Left ventricle myocardium inferior (tissue), 1 donor: ENCODE results near the gene ERI3. TPM values are rescaled to one million over a fixed set of nuclear protein-coding genes. Genes with fewer than 3 reads are reported as not detected.

Source experiments
- DNase-seq: peaks from one replicate; pipeline ENCODE4 v3.0.0-alpha.2; 2020
- H3K27ac ChIP-seq: fragments of 200-600 bp; replicated peaks from 2 replicates; pipeline ENCODE4 v1.8.0; 2021
- H3K27me3 ChIP-seq: fragments of 200-600 bp; 2 replicates; pipeline ENCODE4 v1.8.0; 2021; ENCODE audit warnings: low read depth
- H3K36me3 ChIP-seq: fragments of 200-600 bp; 2 replicates; pipeline ENCODE4 v1.8.0; 2021
- H3K4me1 ChIP-seq: fragments of 200-600 bp; 2 replicates; pipeline ENCODE4 v1.8.0; 2021
- H3K4me3 ChIP-seq: fragments of 200-600 bp; 2 replicates; pipeline ENCODE4 v1.8.0; 2021; ENCODE audit warnings: mild to moderate bottlenecking, moderate library complexity
- H3K9me3 ChIP-seq: fragments of 200-600 bp; replicated peaks from 2 replicates; pipeline ENCODE4 v1.8.0; 2021
- CTCF ChIP-seq: fragments of 200-600 bp; IDR thresholded peaks from 2 replicates; pipeline ENCODE4 v1.8.0; 2021; ENCODE audit warnings: antibody characterized with exemption, mild to moderate bottlenecking, borderline replicate concordance
- intact Hi-C: fragments of 100-400 bp; cut with micrococcal nuclease; formaldehyde crosslinking; loops from one replicate; pipeline ENCODE4 v1.11.0; 2022
- total RNA-seq: library from RNA; stranded (reverse); fragmentation: NEBNext Ultra II Directional; extraction: Animal tissue kit (Norgen Biotek cat#: 25700); gene quantifications from one replicate; pipeline ENCODE4 v1.2.1, GENCODE V29; 2021
- donor health status: DM: no; HTN: yes; CAD: no; lungs with severe emphysema.

Gene ERI3
- total RNA-seq, 1 donor from 2014 or later = 50.4 TPM

GRCh38 chr1:44367944-44368343 is 12.9 kb upstream of the ERI3 start:
- no peak for TF ChIP-seq CTCF
- no peak overlapping the region for H3K4me3 ChIP-seq
- no peak for DNase-seq
- H3K4me1 ChIP-seq = no peaks in the 10 kb centered on the region
- no peak overlapping the region for H3K27ac ChIP-seq
- H3K27me3 ChIP-seq = no peaks in the 10 kb centered on the region
- intact Hi-C loops = no loop called here
- H3K9me3 ChIP-seq = no peaks in the 10 kb centered on the region
- no peaks in the 10 kb centered on the region for H3K36me3 ChIP-seq

- H3K4me3 ChIP-seq = no peak overlapping the region
- H3K4me1 ChIP-seq = no peaks in the 10 kb centered on the region
- H3K27me3 ChIP-seq = no peaks in the 10 kb centered on the region
- no peaks in the 10 kb centered on the region for H3K9me3 ChIP-seq
- H3K27ac ChIP-seq = no peak overlapping the region
- no peaks in the 10 kb centered on the region for H3K36me3 ChIP-seq
- TF ChIP-seq CTCF = no peak
- DNase-seq = no peak
- intact Hi-C loops = no loop called here
Measured at GRCh38 chr1:44366371-44366975, 11.4 kb upstream of the ERI3 start.

- Histone ChIP-seq H3K27me3 (no peaks in the 10 kb centered on the region), H3K9me3 (no peaks in the 10 kb centered on the region), H3K36me3 (no peaks in the 10 kb centered on the region), H3K4me3 (no peak overlapping the region), H3K27ac (no peak overlapping the region), H3K4me1 (no peaks in the 10 kb centered on the region)
- intact Hi-C loops = no loop called here
- TF ChIP-seq CTCF = peak; percentile 8
- DNase-seq = no peak
Measured at GRCh38 chr1:44361478-44361877, 6.4 kb upstream of the ERI3 start.

- DNase-seq = no peak
- no peaks in the 10 kb centered on the region for H3K27me3 ChIP-seq
- H3K27ac ChIP-seq = no peak overlapping the region
- H3K4me1 ChIP-seq = peaks cover 7% of the 10 kb centered on the region
- no peaks in the 10 kb centered on the region for H3K9me3 ChIP-seq
- no peak for TF ChIP-seq CTCF
- H3K4me3 ChIP-seq = no peak overlapping the region
- H3K36me3 ChIP-seq = no peaks in the 10 kb centered on the region
- intact Hi-C loops = no loop called here
Measured at GRCh38 chr1:44359234-44359935, 4.3 kb upstream of the ERI3 start.

- Histone ChIP-seq H3K4me3 (no peak overlapping the region), H3K4me1 (peaks cover 22% of the 10 kb centered on the region), H3K27ac (no peak overlapping the region), H3K36me3 (no peaks in the 10 kb centered on the region), H3K9me3 (no peaks in the 10 kb centered on the region), H3K27me3 (no peaks in the 10 kb centered on the region)
- no peak for TF ChIP-seq CTCF
- intact Hi-C loops = no loop called here
- no peak for DNase-seq
Measured at GRCh38 chr1:44357710-44358109, 2.7 kb upstream of the ERI3 start.
